Stimulated activated CD8-positive, alpha-beta memory T cell treated with anti-CD3 and anti-CD28 coated beads, Interleukin-12 subunit alpha, Interleukin-12 subunit beta, amount 100 ng/mL, for 1 hour (primary cell): ENCODE data around the gene FBXO42.
"Not testable (repeated sequence)": the region's sequence is repeated elsewhere in the genome, so short reads cannot be mapped to it uniquely, and the experiment has no call there.

Source experiments
- DNase-seq: peaks from one replicate; pipeline ENCODE4 v3.0.0-alpha.2; 2020; ENCODE audit warnings: low read depth

FBXO42 gene

GRCh38 chr1:16372535-16373285 lies 20.4 kb upstream of the FBXO42 start:
- no peak for DNase-seq

- no peak for DNase-seq
Measured at GRCh38 chr1:16371725-16372124, 19.4 kb upstream of the FBXO42 start.

DNA sequence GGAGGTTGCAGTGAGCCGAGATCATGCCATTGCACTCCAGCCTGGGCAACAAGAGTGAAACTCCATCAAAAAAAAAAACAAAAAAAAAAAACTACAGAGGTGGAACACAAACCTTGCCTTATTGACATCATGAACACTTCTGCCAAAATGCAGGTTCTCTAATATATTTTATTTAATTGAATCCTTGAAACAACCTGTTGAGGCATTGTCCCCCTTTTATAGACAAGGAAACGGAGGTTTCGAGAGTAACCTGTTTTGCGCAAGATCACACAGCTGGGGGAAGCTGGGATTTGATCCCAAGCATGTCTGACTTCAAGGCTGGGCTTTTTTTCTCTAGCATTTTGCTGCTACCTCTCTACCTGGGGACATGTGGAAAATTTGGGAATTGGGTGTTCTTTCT lies 17.5 kb upstream of the FBXO42 start:
- no peak for DNase-seq

GRCh38 chr1:16367968-16368890 lies 15.9 kb upstream of the FBXO42 start:
- DNase-seq, result no peak

- peak; percentile 64 for DNase-seq
Measured at GRCh38 chr1:16367258-16367967, 15.1 kb upstream of the FBXO42 start.

DNA sequence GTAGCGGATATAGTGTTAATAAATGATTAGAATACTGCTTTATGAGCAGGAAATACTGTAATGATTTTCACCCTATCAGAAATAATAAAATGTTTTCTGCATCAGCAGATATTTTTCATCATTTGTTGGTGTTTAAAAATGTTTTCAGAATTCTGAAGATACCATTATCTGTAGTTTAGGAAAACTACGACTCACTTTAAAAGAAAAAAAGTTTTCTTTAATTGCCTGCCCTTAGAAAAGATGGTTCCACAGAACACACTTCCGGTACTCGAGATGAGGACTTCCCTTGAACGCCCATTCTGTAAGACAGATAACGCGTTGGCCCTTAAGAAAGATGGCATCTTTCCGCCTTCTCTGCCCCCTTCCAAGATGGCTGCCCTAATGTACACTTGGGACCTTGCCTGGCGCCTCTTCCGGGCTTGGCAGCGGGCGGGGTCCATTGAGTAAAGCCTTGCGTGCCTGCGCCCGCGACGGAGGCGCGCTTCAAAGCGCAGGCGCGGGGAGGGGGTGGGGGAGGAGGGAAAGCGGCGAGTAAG lies 14.5 kb upstream of the FBXO42 start, which contains the start of gene SZRD1:
TSS of gene SZRD1 (plus strand) at position 521 of the 536 bp plus-strand sequence. CDS start 16 bp downstream, outside the sequence.
- peak; percentile 90 for DNase-seq

- not testable (repeated sequence) for DNase-seq
Measured at GRCh38 chr1:16365146-16365498, 12.8 kb upstream of the FBXO42 start.

GRCh38 chr1:16356867-16357266 lies 4.6 kb upstream of the FBXO42 start:
- DNase-seq, result no peak

GRCh38 chr1:16354619-16355018 lies 2.3 kb upstream of the FBXO42 start:
- DNase-seq, result no peak

- no peak for DNase-seq
Measured at GRCh38 chr1:16352842-16353535, 709 bp upstream of the FBXO42 start.

- no peak for DNase-seq
Measured at GRCh38 chr1:16351456-16351993, 755 bp downstream of the FBXO42 start.

DNA sequence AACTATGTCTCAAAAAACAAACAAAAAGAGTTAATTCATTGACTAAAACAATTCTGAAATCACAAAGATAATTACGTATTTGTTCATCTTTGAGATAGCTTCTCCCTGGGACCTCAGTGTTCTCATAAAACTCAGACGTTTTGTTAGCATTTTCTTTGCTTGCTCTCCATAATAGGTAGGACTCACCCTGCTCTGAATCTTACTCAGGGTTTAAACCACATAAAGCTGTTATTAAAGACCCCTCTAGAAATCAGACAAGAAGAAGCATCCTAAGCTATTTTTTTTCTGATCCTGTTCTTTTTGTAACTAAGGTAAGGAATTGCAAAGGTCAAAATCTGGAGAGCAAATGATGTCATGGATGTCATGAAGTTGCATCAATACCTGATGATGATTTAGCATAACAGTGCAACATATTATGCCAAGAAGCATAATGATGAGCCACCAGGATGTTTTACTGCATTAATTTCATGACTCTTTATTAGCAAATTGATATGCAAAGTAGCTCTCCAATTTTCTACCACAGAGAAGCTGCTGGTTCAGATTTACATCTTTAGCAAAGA lies 2.4 kb downstream of the FBXO42 start:
- no peak for DNase-seq

DNA sequence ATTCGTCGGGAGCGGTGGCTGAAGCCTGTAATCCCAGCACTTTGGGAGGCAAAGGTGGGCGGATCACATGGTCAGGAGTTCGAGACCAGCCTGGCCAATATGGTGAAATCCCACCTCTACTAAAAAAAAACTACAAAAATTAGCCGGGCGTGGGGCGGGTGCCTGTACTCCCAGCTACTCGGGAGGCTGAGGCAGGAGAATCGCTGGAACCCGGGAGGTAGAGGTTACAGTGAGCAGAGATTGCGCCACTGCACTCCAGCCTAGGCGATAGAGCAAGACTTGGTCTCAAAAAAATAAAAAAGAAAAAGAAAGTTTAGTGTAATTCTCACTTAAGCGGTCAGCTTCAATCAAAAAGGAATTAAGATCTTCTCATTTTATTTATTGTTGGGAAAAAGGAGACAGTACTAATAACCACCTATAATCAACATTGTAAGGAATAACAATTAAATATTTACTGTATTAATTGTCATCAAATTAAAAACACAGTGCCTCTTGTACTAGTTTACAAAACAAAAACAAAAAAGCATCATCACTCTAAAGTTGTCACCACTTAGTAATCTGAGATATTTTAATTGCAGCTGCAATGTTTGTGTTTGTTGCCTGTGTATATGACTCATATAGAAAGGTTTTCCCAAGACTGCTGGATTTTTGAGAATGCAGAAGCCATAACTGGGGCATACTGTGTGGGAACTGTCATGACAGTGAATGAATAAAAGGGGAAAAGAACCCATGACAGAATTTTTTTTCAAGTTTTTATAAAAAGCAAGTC lies 3.7 kb downstream of the FBXO42 start:
- DNase-seq, result no peak

DNA sequence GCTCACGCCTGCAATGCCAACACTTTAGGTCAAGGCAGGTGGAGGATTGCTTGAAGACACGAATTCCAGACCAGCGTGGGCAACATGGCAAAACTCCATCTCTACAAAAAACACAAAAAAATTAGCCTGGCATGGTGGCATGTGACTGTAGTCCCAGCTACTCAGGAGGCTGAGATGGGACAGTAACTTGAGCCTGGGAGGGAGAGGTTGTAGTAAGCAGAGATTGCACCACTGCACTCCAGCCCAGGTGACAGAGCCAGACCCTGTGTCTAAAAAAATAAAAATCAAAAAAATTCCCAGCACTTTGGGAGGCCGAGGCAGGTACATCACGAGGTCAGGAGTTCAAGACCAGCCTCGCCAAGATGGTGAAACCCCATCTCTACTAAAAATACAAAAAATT lies 9.0 kb downstream of the FBXO42 start:
- not testable (repeated sequence) for DNase-seq

GRCh38 chr1:16342331-16343062 lies 9.8 kb downstream of the FBXO42 start:
- DNase-seq, result no peak

- DNase-seq, result no peak
Measured at GRCh38 chr1:16340673-16341072, 11.6 kb downstream of the FBXO42 start.

DNA sequence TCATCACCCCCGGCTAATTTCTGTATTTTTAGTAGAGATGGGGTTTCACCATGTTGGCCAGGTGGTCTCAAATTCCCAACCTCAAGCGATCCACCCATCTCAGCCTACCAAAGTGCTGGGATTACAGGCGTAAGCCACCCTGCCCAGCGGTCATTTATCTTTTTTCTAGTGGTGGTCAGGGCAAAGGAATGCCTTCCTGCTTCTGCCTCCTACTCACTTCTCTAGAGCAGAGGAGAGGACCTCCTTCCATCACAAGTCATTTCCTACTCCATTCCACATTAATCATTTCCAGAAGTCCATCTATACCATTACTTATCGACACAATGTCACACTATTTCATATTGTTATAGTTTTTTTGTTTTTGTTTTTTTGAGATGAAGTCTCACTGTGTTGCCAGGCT lies 13.3 kb downstream of the FBXO42 start:
- no peak for DNase-seq

GRCh38 chr1:16334655-16335340 lies 17.5 kb downstream of the FBXO42 start:
- no peak for DNase-seq
